GM23338 (cell line): ENCODE data around the gene MSH3. TPM values are rescaled to one million over a fixed set of nuclear protein-coding genes. Genes with fewer than 3 reads are reported as not detected.

ENCODE experiments used
- ATAC-seq: fragments of 200-7000 bp; cut with Tn5 transposase; 3 replicates; pipeline ENCODE4 v1.9.1; 2020
- DNase-seq: peaks from one replicate; pipeline ENCODE4 v3.0.0-alpha.2; 2015; ENCODE audit warnings: low spot score
- H2AFZ ChIP-seq: fragments of 200-600 bp; sonication (generic); 2 replicates; pipeline ENCODE4 v1.8.0; 2016; ENCODE audit warnings: antibody characterized with exemption, mild to moderate bottlenecking, moderate library complexity
- H3F3A ChIP-seq: fragments of 200-600 bp; sonication (generic); replicated peaks from 2 replicates; pipeline ENCODE4 v1.8.0; 2017; ENCODE audit warnings: antibody characterized with exemption, mixed run types, low read depth
- H3K27ac ChIP-seq: fragments of 200-600 bp; sonication (generic); 2 replicates; pipeline ENCODE4 v1.6.1; 2016; ENCODE audit warnings: low read depth
- H3K27me3 ChIP-seq: fragments of 200-600 bp; sonication (generic); 2 replicates; pipeline ENCODE4 v1.8.0; 2016; ENCODE audit warnings: mild to moderate bottlenecking, mixed run types, moderate library complexity; ENCODE audit not compliant: insufficient read depth
- H3K36me3 ChIP-seq: fragments of 200-600 bp; sonication (generic); 2 replicates; pipeline ENCODE4 v1.8.0; 2016; ENCODE audit warnings: mild to moderate bottlenecking; ENCODE audit not compliant: insufficient read depth
- H3K4me1 ChIP-seq: fragments of 200-600 bp; sonication (generic); 2 replicates; pipeline ENCODE4 v1.8.0; 2016; ENCODE audit warnings: mild to moderate bottlenecking, moderate library complexity; ENCODE audit not compliant: insufficient read depth
- H3K4me2 ChIP-seq: fragments of 200-600 bp; sonication (generic); 2 replicates; pipeline ENCODE4 v1.7.1; 2017; ENCODE audit warnings: mixed run types
- H3K4me3 ChIP-seq: fragments of 200-600 bp; sonication (generic); 2 replicates; pipeline ENCODE4 v1.6.1; 2016; ENCODE audit warnings: mixed run types
- H3K79me2 ChIP-seq: fragments of 200-600 bp; sonication (generic); replicated peaks from 2 replicates; pipeline ENCODE4 v1.8.0; 2017; ENCODE audit warnings: mild to moderate bottlenecking; ENCODE audit not compliant: insufficient read depth
- H3K9me2 ChIP-seq: fragments of 200-600 bp; sonication (generic); 2 replicates; pipeline ENCODE4 v1.8.0; 2017; ENCODE audit not compliant: insufficient read depth
- H4K20me1 ChIP-seq: fragments of 200-600 bp; sonication (generic); replicated peaks from 2 replicates; pipeline ENCODE4 v1.8.0; 2017; ENCODE audit warnings: mild to moderate bottlenecking; ENCODE audit not compliant: insufficient read depth
- H3K27ac Mint-ChIP-seq: 2 replicates; pipeline ENCODE4 v1.8.0; 2020; ENCODE audit warnings: inconsistent platforms, mild to moderate bottlenecking, moderate library complexity, mixed read lengths
- H3K27me3 Mint-ChIP-seq: 3 replicates; pipeline ENCODE4 v1.8.0; 2022; ENCODE audit warnings: low read depth, mild to moderate bottlenecking, moderate library complexity, mixed read lengths, inconsistent platforms; ENCODE audit not compliant: insufficient read depth, poor library complexity
- H3K36me3 Mint-ChIP-seq: 3 replicates; pipeline ENCODE4 v1.8.0; 2021; ENCODE audit warnings: low read depth, mild to moderate bottlenecking, inconsistent platforms, moderate library complexity, mixed read lengths
- H3K4me1 Mint-ChIP-seq: 3 replicates; pipeline ENCODE4 v1.8.0; 2020; ENCODE audit warnings: mild to moderate bottlenecking, inconsistent platforms, mixed read lengths
- H3K4me3 Mint-ChIP-seq: 3 replicates; pipeline ENCODE4 v1.8.0; 2021; ENCODE audit warnings: moderate library complexity, mild to moderate bottlenecking, inconsistent platforms, mixed read lengths
- H3K9me3 Mint-ChIP-seq: 3 replicates; pipeline ENCODE4 v1.8.0; 2020; ENCODE audit warnings: moderate library complexity, mild to moderate bottlenecking, inconsistent platforms, mixed read lengths
- CREB1 ChIP-seq: fragments of 250-450 bp; sonication (Bioruptor Pico); IDR thresholded peaks from 2 replicates; pipeline ENCODE4 v1.5.0; 2020; ENCODE audit warnings: low read depth, mild to moderate bottlenecking, moderate library complexity
- EZH2 ChIP-seq: fragments of 200-600 bp; sonication (generic); IDR thresholded peaks from one replicate; pipeline ENCODE4 v1.8.0; 2017; ENCODE audit warnings: antibody characterized with exemption, mild to moderate bottlenecking, low read depth; ENCODE audit not compliant: unreplicated experiment
- EZH2phosphoT487 ChIP-seq: fragments of 200-600 bp; sonication (generic); IDR thresholded peaks from one replicate; pipeline ENCODE4 v1.8.1; 2018; ENCODE audit warnings: antibody characterized with exemption; ENCODE audit not compliant: unreplicated experiment
- JUNB ChIP-seq: IDR thresholded peaks from one replicate; pipeline ENCODE4 v1.6.1; 2016; ENCODE audit warnings: antibody characterized with exemption; ENCODE audit not compliant: unreplicated experiment
- NANOG ChIP-seq: IDR thresholded peaks from 2 replicates; pipeline ENCODE4 v1.6.1; 2016; ENCODE audit warnings: antibody characterized with exemption, borderline replicate concordance
- POLR2AphosphoS5 ChIP-seq: IDR thresholded peaks from 2 replicates; pipeline ENCODE4 v1.6.1; 2016; ENCODE audit warnings: antibody characterized with exemption, low read depth
- STAT1 ChIP-seq: IDR thresholded peaks from one replicate; pipeline ENCODE4 v1.6.1; 2016; ENCODE audit warnings: antibody characterized with exemption; ENCODE audit not compliant: unreplicated experiment
- ZNF114 ChIP-seq: fragments of 250-450 bp; sonication (Bioruptor Pico); IDR thresholded peaks from 2 replicates; pipeline ENCODE4 v1.5.0; 2020; ENCODE audit warnings: mild to moderate bottlenecking, moderate library complexity
- ZNF331 ChIP-seq: fragments of 250-450 bp; sonication (Bioruptor Pico); IDR thresholded peaks from 2 replicates; pipeline ENCODE4 v1.5.0; 2020; ENCODE audit warnings: low read depth, mild to moderate bottlenecking, moderate library complexity
- ZNF462 ChIP-seq: fragments of 250-450 bp; sonication (Bioruptor Pico); IDR thresholded peaks from 2 replicates; pipeline ENCODE4 v1.5.0; 2020; ENCODE audit warnings: mild to moderate bottlenecking, moderate library complexity
- polyA plus RNA-seq: library from polyadenylated mRNA; unstranded; fragments of >200 nt; fragmentation: Nextera tagmentation; extraction: Ambion mirVana; gene quantifications from 2 replicates; pipeline ENCODE4 v1.2.1, GENCODE V29; 2016
- total RNA-seq: library from RNA; depleted of rRNA; stranded (reverse); fragments of >200 nt; shearing (Covaris generic); gene quantifications from 2 replicates; pipeline ENCODE4 v1.2.3, GENCODE V29; 2014
- TF ChIP-seq, protein P1 (sequence below): IDR thresholded peaks from one replicate; pipeline ENCODE4 v1.6.1; 2018; ENCODE audit warnings: antibody characterized with exemption; ENCODE audit not compliant: unreplicated experiment
- TF ChIP-seq, protein P2 (sequence below): IDR thresholded peaks from 2 replicates; pipeline ENCODE4 v1.6.1; 2016; ENCODE audit warnings: antibody characterized with exemption
- TF ChIP-seq, protein P3 (sequence below), 2 experiments: fragments of 200-600 bp in 1 of 2; sonication (generic) in 1 of 2; conservative IDR thresholded peaks; 2 replicates each; pipeline versions ENCODE4 v1.5.1 to v1.6.1; 2016 to 2017; ENCODE audit warnings: antibody characterized with exemption in 2 of 2, low read depth in 2 of 2, mild to moderate bottlenecking in 2 of 2, moderate library complexity in 1 of 2

MSH3 gene
- total and polyA plus RNA-seq, 2 experiments from 2014 or later = 13.3 to 16.6 TPM

- H3F3A ChIP-seq = no peaks in the 10 kb centered on the region
- no peaks in the 10 kb centered on the region for H4K20me1 ChIP-seq
- no peak overlapping the region for H3K4me3 Mint-ChIP-seq
- H3K4me2 ChIP-seq = no peak overlapping the region
- H3K79me2 ChIP-seq = no peaks in the 10 kb centered on the region
- peaks cover 8% of the 10 kb centered on the region for H3K4me1 Mint-ChIP-seq
- H3K27ac Mint-ChIP-seq = peak overlapping the region; percentile 68; the same call in 1 of the 2 replicates
- H3K9me2 ChIP-seq = 0 out of 2 replicates have a peak, but pooled peaks cover 5% of the 10 kb centered on the region
- H3K36me3 ChIP-seq = peaks cover 10% of the 10 kb centered on the region
- no peak for DNase-seq
- peaks cover 2% of the 10 kb centered on the region for H3K27me3 Mint-ChIP-seq
- H3K4me1 ChIP-seq = no peaks in the 10 kb centered on the region
- H3K9me3 Mint-ChIP-seq = peaks cover 41% of the 10 kb centered on the region
- H3K27me3 ChIP-seq = no peaks in the 10 kb centered on the region
- no peak overlapping the region for H3K4me3 ChIP-seq
- no peak overlapping the region for H3K27ac ChIP-seq
- TF ChIP-seq JUNB = no peak
- TF ChIP-seq EZH2phosphoT487 = no peak
- TF ChIP-seq NANOG = no peak
- TF ChIP-seq EZH2 = no peak
- TF ChIP-seq, protein P1, sequence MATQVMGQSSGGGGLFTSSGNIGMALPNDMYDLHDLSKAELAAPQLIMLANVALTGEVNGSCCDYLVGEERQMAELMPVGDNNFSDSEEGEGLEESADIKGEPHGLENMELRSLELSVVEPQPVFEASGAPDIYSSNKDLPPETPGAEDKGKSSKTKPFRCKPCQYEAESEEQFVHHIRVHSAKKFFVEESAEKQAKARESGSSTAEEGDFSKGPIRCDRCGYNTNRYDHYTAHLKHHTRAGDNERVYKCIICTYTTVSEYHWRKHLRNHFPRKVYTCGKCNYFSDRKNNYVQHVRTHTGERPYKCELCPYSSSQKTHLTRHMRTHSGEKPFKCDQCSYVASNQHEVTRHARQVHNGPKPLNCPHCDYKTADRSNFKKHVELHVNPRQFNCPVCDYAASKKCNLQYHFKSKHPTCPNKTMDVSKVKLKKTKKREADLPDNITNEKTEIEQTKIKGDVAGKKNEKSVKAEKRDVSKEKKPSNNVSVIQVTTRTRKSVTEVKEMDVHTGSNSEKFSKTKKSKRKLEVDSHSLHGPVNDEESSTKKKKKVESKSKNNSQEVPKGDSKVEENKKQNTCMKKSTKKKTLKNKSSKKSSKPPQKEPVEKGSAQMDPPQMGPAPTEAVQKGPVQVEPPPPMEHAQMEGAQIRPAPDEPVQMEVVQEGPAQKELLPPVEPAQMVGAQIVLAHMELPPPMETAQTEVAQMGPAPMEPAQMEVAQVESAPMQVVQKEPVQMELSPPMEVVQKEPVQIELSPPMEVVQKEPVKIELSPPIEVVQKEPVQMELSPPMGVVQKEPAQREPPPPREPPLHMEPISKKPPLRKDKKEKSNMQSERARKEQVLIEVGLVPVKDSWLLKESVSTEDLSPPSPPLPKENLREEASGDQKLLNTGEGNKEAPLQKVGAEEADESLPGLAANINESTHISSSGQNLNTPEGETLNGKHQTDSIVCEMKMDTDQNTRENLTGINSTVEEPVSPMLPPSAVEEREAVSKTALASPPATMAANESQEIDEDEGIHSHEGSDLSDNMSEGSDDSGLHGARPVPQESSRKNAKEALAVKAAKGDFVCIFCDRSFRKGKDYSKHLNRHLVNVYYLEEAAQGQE = no peak
- TF ChIP-seq CREB1 (CRISPR knock-in tag) = no peak
- TF ChIP-seq ZNF331 (CRISPR knock-in tag) = no peak
- TF ChIP-seq, protein P2, sequence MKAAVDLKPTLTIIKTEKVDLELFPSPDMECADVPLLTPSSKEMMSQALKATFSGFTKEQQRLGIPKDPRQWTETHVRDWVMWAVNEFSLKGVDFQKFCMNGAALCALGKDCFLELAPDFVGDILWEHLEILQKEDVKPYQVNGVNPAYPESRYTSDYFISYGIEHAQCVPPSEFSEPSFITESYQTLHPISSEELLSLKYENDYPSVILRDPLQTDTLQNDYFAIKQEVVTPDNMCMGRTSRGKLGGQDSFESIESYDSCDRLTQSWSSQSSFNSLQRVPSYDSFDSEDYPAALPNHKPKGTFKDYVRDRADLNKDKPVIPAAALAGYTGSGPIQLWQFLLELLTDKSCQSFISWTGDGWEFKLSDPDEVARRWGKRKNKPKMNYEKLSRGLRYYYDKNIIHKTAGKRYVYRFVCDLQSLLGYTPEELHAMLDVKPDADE = no peak
- no peak for TF ChIP-seq STAT1
- no peak for TF ChIP-seq ZNF114 (CRISPR knock-in tag)
- TF ChIP-seq ZNF462 (CRISPR knock-in tag) = no peak
- TF ChIP-seq, protein P3, sequence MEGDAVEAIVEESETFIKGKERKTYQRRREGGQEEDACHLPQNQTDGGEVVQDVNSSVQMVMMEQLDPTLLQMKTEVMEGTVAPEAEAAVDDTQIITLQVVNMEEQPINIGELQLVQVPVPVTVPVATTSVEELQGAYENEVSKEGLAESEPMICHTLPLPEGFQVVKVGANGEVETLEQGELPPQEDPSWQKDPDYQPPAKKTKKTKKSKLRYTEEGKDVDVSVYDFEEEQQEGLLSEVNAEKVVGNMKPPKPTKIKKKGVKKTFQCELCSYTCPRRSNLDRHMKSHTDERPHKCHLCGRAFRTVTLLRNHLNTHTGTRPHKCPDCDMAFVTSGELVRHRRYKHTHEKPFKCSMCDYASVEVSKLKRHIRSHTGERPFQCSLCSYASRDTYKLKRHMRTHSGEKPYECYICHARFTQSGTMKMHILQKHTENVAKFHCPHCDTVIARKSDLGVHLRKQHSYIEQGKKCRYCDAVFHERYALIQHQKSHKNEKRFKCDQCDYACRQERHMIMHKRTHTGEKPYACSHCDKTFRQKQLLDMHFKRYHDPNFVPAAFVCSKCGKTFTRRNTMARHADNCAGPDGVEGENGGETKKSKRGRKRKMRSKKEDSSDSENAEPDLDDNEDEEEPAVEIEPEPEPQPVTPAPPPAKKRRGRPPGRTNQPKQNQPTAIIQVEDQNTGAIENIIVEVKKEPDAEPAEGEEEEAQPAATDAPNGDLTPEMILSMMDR (conservative IDR thresholded peaks at IDR 0.05; ENCODE audit: low read depth in 2 of 2) = no peak
- no peak for TF ChIP-seq POLR2AphosphoS5
- H3K36me3 Mint-ChIP-seq = peaks cover 74% of the 10 kb centered on the region
- H2AFZ ChIP-seq = no peak overlapping the region
- no peak for ATAC-seq
Measured at GRCh38 chr5:80852331-80853245, 198.1 kb downstream of the MSH3 start.
